Osteoblast (primary cell): ENCODE data around the gene RYR2. TPM values are rescaled to one million over a fixed set of nuclear protein-coding genes. Genes with fewer than 3 reads are reported as not detected.

Source experiments
- DNase-seq: peaks from one replicate; pipeline ENCODE4 v3.0.0; 2011; ENCODE audit warnings: low spot score, mixed read lengths; ENCODE audit not compliant: insufficient read length; ENCODE audit errors: missing footprints
- H2AFZ ChIP-seq: 2 replicates; pipeline ENCODE4 v1.6.0; 2011; ENCODE audit warnings: mild to moderate bottlenecking, low read length
- H3K27ac ChIP-seq: 2 replicates; pipeline ENCODE4 v1.5.1; 2011; ENCODE audit warnings: mild to moderate bottlenecking, low read depth, low read length, moderate library complexity
- H3K27me3 ChIP-seq: 2 replicates; pipeline ENCODE4 v1.6.0; 2012; ENCODE audit warnings: mild to moderate bottlenecking, control low read depth, inconsistent platforms, low read length, moderate library complexity; ENCODE audit not compliant: insufficient read depth
- H3K36me3 ChIP-seq: 2 replicates; pipeline ENCODE4 v1.5.1; 2011; ENCODE audit warnings: mild to moderate bottlenecking, low read length, control low read depth, moderate library complexity; ENCODE audit not compliant: insufficient read depth
- H3K4me1 ChIP-seq: 2 replicates; pipeline ENCODE4 v1.5.1; 2011; ENCODE audit warnings: mild to moderate bottlenecking, low read length, control low read depth, moderate library complexity; ENCODE audit not compliant: insufficient read depth
- H3K4me2 ChIP-seq: 2 replicates; pipeline ENCODE4 v1.6.0; 2011; ENCODE audit warnings: mild to moderate bottlenecking, low read length; ENCODE audit not compliant: insufficient read depth
- H3K4me3 ChIP-seq: fragments of 200-600 bp; sonication (generic); 3 replicates; pipeline ENCODE4 v1.5.1; 2012; ENCODE audit warnings: mild to moderate bottlenecking, low read length, inconsistent platforms; ENCODE audit not compliant: insufficient read depth
- H3K79me2 ChIP-seq: 2 replicates; pipeline ENCODE4 v1.6.0; 2012; ENCODE audit warnings: mild to moderate bottlenecking, low read length, control low read depth, inconsistent platforms; ENCODE audit not compliant: insufficient read depth
- H3K9me3 ChIP-seq: 2 replicates; pipeline ENCODE4 v1.5.1; 2011; ENCODE audit warnings: low read depth, low read length, control low read depth
- H4K20me1 ChIP-seq: 2 replicates; pipeline ENCODE4 v1.6.0; 2012; ENCODE audit warnings: mild to moderate bottlenecking, low read length, control low read depth; ENCODE audit not compliant: insufficient read depth
- CTCF ChIP-seq: IDR thresholded peaks from 2 replicates; pipeline ENCODE4 v1.5.1; 2011; ENCODE audit warnings: mild to moderate bottlenecking, low read depth, low read length, moderate library complexity; ENCODE audit errors: extremely low read depth
- total RNA-seq: library from RNA; depleted of rRNA; stranded (reverse); fragments of >200 nt; gene quantifications from 2 replicates; pipeline ENCODE4 v1.2.3, GENCODE V29; 2012

RYR2 gene
- total RNA-seq, 1 donor, result not detected

- no peaks in the 10 kb centered on the region for H3K4me1 ChIP-seq
- H3K79me2 ChIP-seq, result no peaks in the 10 kb centered on the region
- no peaks in the 10 kb centered on the region for H3K27me3 ChIP-seq
- H3K36me3 ChIP-seq, result no peaks in the 10 kb centered on the region
- H2AFZ ChIP-seq, result no peak overlapping the region
- H3K4me3 ChIP-seq, result no peak overlapping the region
- H3K27ac ChIP-seq, result no peak overlapping the region
- H3K9me3 ChIP-seq, result peaks cover 4% of the 10 kb centered on the region
- no peaks in the 10 kb centered on the region for H4K20me1 ChIP-seq
- no peak for DNase-seq
- no peak for TF ChIP-seq CTCF
- H3K4me2 ChIP-seq, result no peak overlapping the region
These were observed 436.9 kb downstream of the RYR2 start for GRCh38 chr1:237478842-237479241.

- no peak overlapping the region for H2AFZ ChIP-seq
- H3K27me3 ChIP-seq, result no peaks in the 10 kb centered on the region
- no peaks in the 10 kb centered on the region for H4K20me1 ChIP-seq
- H3K27ac ChIP-seq, result no peak overlapping the region
- H3K9me3 ChIP-seq, result peaks cover 4% of the 10 kb centered on the region
- no peak overlapping the region for H3K4me3 ChIP-seq
- no peaks in the 10 kb centered on the region for H3K4me1 ChIP-seq
- H3K36me3 ChIP-seq, result no peaks in the 10 kb centered on the region
- H3K79me2 ChIP-seq, result no peaks in the 10 kb centered on the region
- H3K4me2 ChIP-seq, result no peak overlapping the region
- DNase-seq, result no peak
- TF ChIP-seq CTCF, result no peak
These were observed 440.8 kb downstream of the RYR2 start for GRCh38 chr1:237482777-237483176.

DNA sequence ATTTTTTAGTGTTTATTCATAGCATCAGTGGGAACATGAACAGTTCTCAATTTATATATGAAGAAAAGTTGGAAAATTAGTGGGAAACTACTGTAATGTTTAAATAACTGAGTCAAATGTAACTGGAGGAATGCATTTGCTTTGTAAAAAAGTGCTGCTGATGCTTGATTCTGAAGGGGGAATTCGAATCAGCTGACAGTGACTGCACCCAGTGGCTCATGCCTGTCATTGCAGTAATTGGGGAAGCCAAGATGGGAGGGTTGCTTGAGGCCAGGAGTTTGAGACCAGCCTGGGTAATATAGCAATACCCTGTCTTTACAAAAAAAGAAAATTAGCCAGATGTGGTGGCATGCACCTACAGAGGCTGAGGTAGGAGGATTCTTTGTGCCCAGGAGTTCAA, 450.4 kb downstream of the RYR2 start:
- Histone ChIP-seq H3K27me3 (no peaks in the 10 kb centered on the region), H3K4me3 (no peak overlapping the region), H4K20me1 (no peaks in the 10 kb centered on the region), H3K4me1 (no peaks in the 10 kb centered on the region), H3K4me2 (no peak overlapping the region), H2AFZ (no peak overlapping the region), H3K9me3 (no peaks in the 10 kb centered on the region), H3K79me2 (no peaks in the 10 kb centered on the region), H3K36me3 (no peaks in the 10 kb centered on the region), H3K27ac (no peak overlapping the region)
- DNase-seq, result no peak
- no peak for TF ChIP-seq CTCF

DNA sequence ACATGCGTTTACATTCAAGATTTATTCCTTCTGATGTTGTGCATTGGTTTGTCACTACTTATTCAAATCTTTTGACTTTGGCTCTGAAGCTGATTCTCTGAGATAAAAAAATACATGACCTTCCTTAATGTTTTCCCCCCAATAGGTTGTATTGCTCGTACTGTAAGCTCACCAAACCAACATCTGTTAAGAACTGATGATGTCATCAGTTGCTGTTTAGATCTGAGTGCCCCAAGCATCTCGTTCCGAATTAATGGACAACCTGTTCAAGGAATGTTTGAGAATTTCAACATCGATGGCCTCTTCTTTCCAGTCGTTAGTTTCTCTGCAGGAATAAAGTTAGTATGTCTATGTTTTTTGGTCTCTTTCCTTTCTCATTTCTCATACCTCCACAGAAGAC, 458.6 kb downstream of the RYR2 start:
- H4K20me1 ChIP-seq, result no peaks in the 10 kb centered on the region
- H3K9me3 ChIP-seq, result peaks cover 3% of the 10 kb centered on the region
- H3K79me2 ChIP-seq, result no peaks in the 10 kb centered on the region
- no peak overlapping the region for H3K4me3 ChIP-seq
- no peak overlapping the region for H3K27ac ChIP-seq
- H3K36me3 ChIP-seq, result no peaks in the 10 kb centered on the region
- H3K4me2 ChIP-seq, result no peak overlapping the region
- DNase-seq, result no peak
- H3K27me3 ChIP-seq, result no peaks in the 10 kb centered on the region
- H3K4me1 ChIP-seq, result no peaks in the 10 kb centered on the region
- H2AFZ ChIP-seq, result no peak overlapping the region
- TF ChIP-seq CTCF, result no peak
